NCI-H1436 (cell line): ENCODE results near the gene PRICKLE3.
A peak's percentile ranks its signal among the peaks of the same experiment; 100 is the strongest.

ENCODE experiments used
- DNase-seq: peaks from one replicate; lab custom pipeline; 2025; lab: John Stamatoyannopoulos, UW

The PRICKLE3 gene

GRCh38 chrX:49186125-49187027 is at the start of gene PRICKLE3:
Gene PRICKLE3 (minus strand): TSS chrX:49186373. CDS start chrX:49186297, 76 bp downstream.
- DNase-seq, result peak; percentile 43

- no peak for DNase-seq
Measured at GRCh38 chrX:49233887-49234555, 47.8 kb upstream of the PRICKLE3 start.

GRCh38 chrX:49233176-49233575 is 47.0 kb upstream of the PRICKLE3 start, which contains the start of gene CACNA1F:
Gene CACNA1F (minus strand): TSS chrX:49233340. CDS start chrX:49233309, 31 bp downstream.
- DNase-seq, result no peak

GRCh38 chrX:49232525-49232924 is 46.4 kb upstream of the PRICKLE3 start:
- DNase-seq, result no peak

GRCh38 chrX:49231333-49232000 is 45.3 kb upstream of the PRICKLE3 start:
- DNase-seq, result no peak

GRCh38 chrX:49230500-49231232 is 44.5 kb upstream of the PRICKLE3 start:
- peak; percentile 43 for DNase-seq

GRCh38 chrX:49228185-49228584 is 42.0 kb upstream of the PRICKLE3 start:
- DNase-seq, result no peak

GRCh38 chrX:49227726-49228125 is 41.6 kb upstream of the PRICKLE3 start:
- DNase-seq, result no peak

GRCh38 chrX:49226946-49227345 is 40.8 kb upstream of the PRICKLE3 start:
- DNase-seq, result no peak

- no peak for DNase-seq
Measured at GRCh38 chrX:49225858-49226257, 39.7 kb upstream of the PRICKLE3 start.

GRCh38 chrX:49221868-49222267 is 35.7 kb upstream of the PRICKLE3 start:
- DNase-seq, result no peak

GRCh38 chrX:49220100-49220499 is 33.9 kb upstream of the PRICKLE3 start:
- no peak for DNase-seq

GRCh38 chrX:49214996-49215526 is 28.9 kb upstream of the PRICKLE3 start:
- no peak for DNase-seq

GRCh38 chrX:49214416-49214815 is 28.2 kb upstream of the PRICKLE3 start:
- DNase-seq, result no peak

GRCh38 chrX:49212861-49213260 is 26.7 kb upstream of the PRICKLE3 start:
- no peak for DNase-seq

- DNase-seq, result no peak
Measured at GRCh38 chrX:49212209-49212608, 26.0 kb upstream of the PRICKLE3 start.

- DNase-seq, result no peak
Measured at GRCh38 chrX:49211074-49211473, 24.9 kb upstream of the PRICKLE3 start.

GRCh38 chrX:49210406-49210805 is 24.2 kb upstream of the PRICKLE3 start:
- no peak for DNase-seq

- no peak for DNase-seq
Measured at GRCh38 chrX:49209434-49210251, 23.5 kb upstream of the PRICKLE3 start.

- DNase-seq, result no peak
Measured at GRCh38 chrX:49208399-49208798, 22.2 kb upstream of the PRICKLE3 start.

- DNase-seq, result no peak
Measured at GRCh38 chrX:49206543-49206942, 20.4 kb upstream of the PRICKLE3 start.
